HG03378 (cell line): ENCODE measurements around the gene SLC66A2.

ENCODE experiments used
- ATAC-seq: cut with Tn5 transposase; IDR thresholded peaks from one replicate; pipeline ENCODE4 v1.9.1; 2021; ENCODE audit warnings: mild to moderate bottlenecking, moderate library complexity; ENCODE audit not compliant: unreplicated experiment

SLC66A2 gene

GRCh38 chr18:79904357-79905147, 46.9 kb downstream of the SLC66A2 start:
- ATAC-seq, result no peak

GRCh38 chr18:79903787-79904356, 47.6 kb downstream of the SLC66A2 start:
- no peak for ATAC-seq

GRCh38 chr18:79903071-79903635, 48.3 kb downstream of the SLC66A2 start:
- no peak for ATAC-seq

DNA sequence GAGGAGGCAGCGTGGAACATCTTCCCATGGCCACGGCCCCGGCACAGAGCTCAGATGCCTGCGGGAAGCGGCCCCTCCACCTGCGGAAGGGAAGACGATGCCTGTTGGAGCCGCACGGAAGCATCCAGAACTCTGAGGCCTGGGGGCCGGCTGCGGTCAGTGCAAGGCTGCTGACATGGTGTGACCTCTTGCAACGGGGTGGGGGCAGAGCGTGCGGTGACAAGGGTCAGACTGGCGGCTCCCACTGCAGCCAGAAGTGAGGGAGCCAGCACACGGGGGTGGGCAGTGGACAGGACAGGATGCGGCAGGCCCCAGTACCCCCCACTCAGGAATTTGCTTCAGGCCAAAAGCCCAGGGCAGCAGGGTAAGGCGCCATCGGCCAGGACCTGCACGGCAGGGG, 48.8 kb downstream of the SLC66A2 start:
- no peak for ATAC-seq

DNA sequence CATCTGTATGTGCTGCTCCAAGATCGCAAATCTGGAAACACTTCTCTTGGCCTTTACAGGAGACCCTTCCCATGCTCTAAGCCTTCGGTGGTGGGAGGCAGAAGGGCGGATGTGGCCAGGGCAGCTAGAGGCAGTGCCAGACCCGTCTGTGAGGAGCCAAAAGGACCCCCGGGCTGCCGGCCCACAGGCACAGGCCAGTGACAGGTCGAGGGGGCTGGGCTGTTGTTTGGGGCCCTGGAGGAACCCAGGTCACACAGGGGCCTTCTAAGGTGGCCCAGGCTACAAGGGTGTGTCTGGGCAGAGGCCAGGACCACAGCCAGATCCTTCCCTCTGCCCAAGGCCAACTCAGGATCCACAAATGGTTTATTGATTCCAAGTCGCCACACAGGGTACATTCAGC, 49.4 kb downstream of the SLC66A2 start:
- no peak for ATAC-seq

- no peak for ATAC-seq
Measured at GRCh38 chr18:79901665-79902064, 49.8 kb downstream of the SLC66A2 start.

DNA sequence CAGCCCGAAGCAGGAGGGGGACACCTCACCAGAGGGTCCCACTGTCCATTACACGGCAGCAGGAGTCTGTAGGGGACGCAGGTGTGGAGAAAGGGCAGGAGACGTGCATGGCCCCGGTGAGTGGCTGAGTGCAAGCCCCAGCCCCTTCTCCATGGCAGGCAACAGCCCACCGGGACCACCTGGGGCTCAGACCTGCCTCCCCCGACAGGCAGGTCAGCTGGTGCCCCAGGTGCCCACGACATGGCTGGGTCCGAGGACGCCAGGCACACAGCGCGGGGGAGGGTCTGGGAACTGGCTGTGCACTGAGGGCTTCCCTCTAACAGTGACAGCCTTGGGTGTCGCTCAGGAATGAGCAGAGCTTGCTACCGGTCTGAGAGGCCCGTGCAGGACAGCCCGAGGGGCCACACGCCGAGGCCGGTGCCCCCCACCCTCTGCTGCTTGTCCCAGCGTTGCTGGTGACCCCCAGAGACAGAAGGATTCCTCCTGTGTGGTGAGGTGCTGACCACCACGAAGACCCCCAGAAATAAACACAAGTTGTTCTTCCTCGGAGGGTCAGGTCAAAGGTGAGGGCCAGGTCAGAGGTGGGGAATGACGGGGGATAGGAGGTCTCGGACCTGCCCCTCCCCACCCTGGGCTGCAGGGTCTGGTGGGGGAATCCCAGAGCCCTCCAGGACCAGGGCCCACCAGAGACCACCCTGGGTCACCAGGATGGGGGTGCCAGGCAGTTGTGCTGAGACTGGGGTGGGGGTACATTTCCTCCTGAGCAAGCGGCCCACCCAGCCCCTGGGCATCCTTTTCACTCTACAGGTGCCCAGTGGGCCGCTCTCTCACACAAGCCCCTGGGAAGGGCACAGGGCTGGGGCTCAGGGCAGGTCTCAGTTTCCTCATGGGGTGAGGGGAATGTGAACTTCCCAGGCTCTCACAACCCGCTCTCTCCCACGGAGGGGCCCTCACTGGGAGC, 50.6 kb downstream of the SLC66A2 start:
- ATAC-seq, result no peak

DNA sequence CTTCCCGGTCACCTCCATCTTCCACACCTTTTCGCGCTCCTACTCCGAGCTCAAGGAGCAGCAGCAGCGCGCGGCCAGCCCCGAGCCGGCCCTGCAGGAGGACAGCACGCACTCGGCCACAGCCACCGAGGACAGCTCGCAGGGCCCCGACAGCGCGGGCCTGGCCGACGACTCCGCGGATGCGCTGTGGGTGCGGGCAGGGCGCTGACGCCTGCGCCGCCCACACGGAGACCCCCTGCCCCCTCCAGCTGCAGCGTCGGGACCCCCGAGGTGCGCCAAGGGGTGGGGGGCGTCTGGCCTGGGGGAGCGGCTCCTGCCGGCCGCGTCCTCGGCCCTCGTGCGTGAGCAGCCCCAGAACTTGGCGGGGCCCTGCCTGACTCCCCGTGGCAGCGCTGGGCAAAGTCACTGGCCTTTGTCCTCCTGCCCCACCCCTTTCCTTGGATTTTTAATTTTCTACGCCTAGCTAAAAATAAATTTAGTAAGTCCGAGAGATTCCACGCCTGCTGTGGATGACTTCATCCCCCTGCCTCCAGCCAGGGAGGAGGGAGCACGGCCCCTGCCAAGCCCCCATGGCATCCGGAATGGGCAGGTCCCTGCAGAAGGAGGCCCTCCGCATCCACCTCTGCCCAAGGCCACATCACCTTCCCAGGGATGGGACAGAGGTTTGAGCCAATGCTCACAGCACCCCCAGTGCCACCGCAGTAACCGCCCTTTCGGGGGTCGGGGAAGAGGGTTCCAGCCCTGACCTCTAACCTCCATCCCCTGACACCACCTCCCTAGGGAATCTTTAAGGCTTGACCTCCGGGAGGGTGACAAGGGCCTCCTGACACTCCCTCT, 51.6 kb downstream of the SLC66A2 start:
- no peak for ATAC-seq

DNA sequence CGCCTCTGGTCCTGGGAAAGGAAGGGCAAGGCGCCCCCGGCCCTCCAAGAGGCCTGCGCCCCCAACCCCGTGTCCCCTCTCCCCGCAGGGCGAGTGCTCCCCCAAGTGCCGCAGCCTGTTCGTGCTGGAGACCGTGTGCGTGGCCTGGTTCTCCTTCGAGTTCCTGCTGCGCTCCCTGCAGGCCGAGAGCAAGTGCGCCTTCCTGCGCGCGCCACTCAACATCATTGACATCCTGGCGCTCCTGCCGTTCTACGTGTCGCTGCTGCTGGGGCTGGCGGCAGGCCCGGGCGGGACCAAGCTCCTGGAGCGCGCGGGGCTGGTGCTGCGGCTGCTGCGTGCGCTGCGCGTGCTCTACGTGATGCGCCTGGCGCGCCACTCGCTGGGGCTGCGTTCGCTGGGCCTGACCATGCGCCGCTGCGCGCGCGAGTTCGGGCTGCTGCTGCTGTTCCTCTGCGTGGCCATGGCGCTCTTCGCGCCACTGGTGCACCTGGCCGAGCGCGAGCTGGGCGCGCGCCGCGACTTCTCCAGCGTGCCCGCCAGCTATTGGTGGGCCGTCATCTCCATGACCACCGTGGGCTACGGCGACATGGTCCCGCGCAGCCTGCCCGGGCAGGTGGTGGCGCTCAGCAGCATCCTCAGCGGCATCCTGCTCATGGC, 52.4 kb downstream of the SLC66A2 start:
- no peak for ATAC-seq

GRCh38 chr18:79897940-79898625, 53.4 kb downstream of the SLC66A2 start:
- no peak for ATAC-seq

DNA sequence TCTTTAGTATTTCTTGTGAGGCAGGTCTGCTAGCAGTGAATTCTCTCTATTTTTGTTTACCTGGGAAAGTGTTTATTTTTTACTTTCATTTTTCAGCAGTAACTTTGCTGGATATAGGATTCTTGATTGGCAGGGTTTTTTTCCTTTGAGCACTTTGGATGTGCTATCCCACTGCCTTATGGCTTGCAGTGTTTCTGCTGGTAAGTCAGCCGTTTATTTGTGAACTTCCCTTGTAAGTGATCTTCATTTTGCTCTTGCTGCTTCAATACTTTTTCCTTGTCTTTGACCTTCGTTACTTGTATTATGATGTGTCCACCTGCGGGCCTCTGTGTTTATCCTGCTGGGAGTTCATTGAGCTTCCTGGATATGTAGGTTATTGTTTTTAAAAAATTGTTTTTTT, 54.7 kb downstream of the SLC66A2 start:
- no peak for ATAC-seq

DNA sequence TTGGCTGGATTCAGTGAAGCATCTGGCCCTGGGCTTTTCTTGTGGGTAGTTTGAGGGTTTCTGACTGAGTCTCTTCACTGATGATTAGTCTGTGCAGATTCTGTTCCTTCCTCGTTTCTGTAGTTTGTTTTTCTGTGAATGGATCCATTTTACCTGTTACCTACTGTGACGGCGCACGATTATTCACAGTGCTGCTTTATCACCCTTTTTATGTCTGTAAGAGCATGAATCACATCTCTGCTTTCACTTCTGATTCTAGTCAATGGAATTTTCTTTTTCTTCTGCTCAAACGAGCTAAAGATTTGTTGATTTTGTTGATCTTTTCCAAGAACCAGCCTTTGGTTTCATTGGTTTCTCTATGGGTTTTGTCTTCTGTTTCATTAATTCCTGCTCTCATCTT, 60.8 kb downstream of the SLC66A2 start:
- no peak for ATAC-seq

GRCh38 chr18:79889569-79889968, 61.9 kb downstream of the SLC66A2 start:
- no peak for ATAC-seq

- no peak for ATAC-seq
Measured at GRCh38 chr18:79888016-79888415, 63.4 kb downstream of the SLC66A2 start.

- no peak for ATAC-seq
Measured at GRCh38 chr18:79887181-79888000, 64.1 kb downstream of the SLC66A2 start.

- no peak for ATAC-seq
Measured at GRCh38 chr18:79884963-79885728, 66.3 kb downstream of the SLC66A2 start.

DNA sequence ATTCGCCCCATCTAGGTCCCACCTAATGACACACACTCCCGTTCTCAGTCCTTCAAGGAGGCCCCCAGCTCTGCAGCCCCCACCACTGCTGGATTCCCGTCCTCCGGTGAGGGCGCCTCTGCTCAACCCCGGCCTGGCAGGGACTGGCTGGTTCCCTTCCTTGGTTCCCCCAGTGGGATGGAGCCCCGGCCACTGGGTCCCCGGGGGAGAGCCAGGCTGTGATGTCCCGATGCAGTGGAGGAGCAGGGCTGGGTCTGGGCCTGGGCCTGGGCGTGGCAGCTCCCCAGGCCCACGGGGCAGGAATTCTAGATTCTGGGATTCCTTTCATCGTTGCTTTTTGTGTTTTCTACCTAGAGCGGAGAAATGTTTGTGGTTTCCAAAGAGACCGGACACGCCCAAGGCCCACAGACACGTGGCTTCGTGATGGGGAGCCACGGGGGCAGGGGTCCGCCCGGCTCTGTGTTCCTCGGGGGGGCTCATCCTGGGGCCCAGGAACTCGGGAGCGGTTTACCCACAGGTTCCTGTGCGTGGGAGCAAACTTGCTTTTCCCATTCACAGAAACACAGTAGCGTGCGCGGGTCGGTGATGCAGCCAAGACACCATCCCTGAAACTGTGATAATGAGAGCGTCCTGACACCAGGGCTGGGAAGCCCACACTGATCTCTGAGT, 67.0 kb downstream of the SLC66A2 start:
- ATAC-seq, result no peak
